ENCODE data around the gene TRAPPC10. TPM values are rescaled to one million over a fixed set of nuclear protein-coding genes. Genes with fewer than 3 reads are reported as not detected.

The TRAPPC10 gene
- total RNA-seq, 1 experiment from 2014 or later, result 28.8 TPM

DNA sequence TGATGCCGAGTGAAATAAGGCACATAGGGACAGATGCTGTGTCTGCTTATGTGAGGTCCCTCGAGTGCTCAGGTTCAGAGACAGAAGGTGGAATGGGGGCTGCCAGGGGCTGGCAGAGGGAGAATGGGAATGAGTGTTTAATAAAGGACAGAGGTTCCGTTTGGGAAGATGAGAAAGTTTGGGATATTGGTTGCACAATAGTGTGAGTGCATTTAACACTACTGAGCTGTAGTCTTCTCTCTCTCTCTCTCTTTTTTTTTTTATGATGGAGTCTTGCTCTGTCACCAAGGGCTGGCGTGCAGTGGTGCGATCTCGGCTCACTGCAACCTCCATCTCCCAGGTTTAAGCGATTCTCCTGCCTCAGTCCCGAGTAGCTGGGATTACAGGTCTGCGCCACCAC lies 44.9 kb downstream of the TRAPPC10 start:
- DNase-seq, result no peak
- Mint-ChIP-seq H3K36me3 (ENCODE audit: insufficient read depth, unreplicated experiment) (peaks cover 27% of the 10 kb centered on the region), H3K9me3 (ENCODE audit: low read depth, unreplicated experiment) (no peaks in the 10 kb centered on the region), H3K27me3 (ENCODE audit: unreplicated experiment) (no peaks in the 10 kb centered on the region), H3K27ac (ENCODE audit: unreplicated experiment) (no peak overlapping the region), H3K4me3 (ENCODE audit: low read depth, unreplicated experiment) (no peak overlapping the region), H3K4me1 (ENCODE audit: low read depth, unreplicated experiment) (no peaks in the 10 kb centered on the region)
- CTCF ChIA-PET, result no interaction called here
- intact Hi-C loops (cut with micrococcal nuclease; ENCODE audit: unreplicated experiment), result no loop called here
- no TSS peak for BruUV-seq (replicated peaks)
- TF ChIP-seq, protein P1, sequence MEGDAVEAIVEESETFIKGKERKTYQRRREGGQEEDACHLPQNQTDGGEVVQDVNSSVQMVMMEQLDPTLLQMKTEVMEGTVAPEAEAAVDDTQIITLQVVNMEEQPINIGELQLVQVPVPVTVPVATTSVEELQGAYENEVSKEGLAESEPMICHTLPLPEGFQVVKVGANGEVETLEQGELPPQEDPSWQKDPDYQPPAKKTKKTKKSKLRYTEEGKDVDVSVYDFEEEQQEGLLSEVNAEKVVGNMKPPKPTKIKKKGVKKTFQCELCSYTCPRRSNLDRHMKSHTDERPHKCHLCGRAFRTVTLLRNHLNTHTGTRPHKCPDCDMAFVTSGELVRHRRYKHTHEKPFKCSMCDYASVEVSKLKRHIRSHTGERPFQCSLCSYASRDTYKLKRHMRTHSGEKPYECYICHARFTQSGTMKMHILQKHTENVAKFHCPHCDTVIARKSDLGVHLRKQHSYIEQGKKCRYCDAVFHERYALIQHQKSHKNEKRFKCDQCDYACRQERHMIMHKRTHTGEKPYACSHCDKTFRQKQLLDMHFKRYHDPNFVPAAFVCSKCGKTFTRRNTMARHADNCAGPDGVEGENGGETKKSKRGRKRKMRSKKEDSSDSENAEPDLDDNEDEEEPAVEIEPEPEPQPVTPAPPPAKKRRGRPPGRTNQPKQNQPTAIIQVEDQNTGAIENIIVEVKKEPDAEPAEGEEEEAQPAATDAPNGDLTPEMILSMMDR (IDR thresholded peaks at IDR 0.05; ENCODE audit: unreplicated experiment), result no peak

DNA sequence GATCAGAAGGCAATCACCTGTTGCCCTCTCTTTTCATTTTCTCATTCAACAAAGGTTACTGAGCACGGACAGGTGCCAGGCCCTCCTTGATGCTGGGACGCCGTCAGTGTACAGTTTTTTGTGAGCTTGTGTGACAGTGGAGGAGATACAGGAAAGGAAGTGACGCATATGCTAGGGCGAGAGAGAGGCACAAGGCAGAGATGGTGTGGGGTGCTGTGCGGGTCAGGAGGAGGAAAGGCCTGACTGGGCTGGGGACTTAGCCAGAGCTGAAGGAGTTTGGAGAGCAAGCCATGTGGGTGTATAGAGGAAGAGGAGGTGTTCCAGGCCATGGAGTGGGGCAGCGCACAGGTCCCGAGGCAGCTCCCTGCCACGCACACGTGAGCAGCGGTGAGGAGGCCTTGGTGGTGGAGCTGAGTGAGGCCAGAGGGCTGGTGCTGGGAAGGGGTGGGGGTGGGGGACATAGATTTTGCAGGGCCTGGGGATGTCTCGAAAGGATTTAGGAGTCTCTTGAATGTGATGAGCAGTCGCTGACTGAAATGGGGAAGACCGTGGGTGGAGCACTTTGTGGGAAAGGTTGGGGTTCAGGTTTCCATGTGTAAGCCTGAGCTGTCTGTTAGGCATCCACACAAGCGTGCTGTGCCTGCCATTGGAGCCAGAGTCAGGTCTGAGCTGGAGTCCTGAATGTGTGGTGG lies 46.0 kb downstream of the TRAPPC10 start:
- Mint-ChIP-seq H3K4me1 (ENCODE audit: low read depth, unreplicated experiment) (no peaks in the 10 kb centered on the region), H3K4me3 (ENCODE audit: low read depth, unreplicated experiment) (no peak overlapping the region), H3K27me3 (ENCODE audit: unreplicated experiment) (no peaks in the 10 kb centered on the region), H3K27ac (ENCODE audit: unreplicated experiment) (no peak overlapping the region), H3K9me3 (ENCODE audit: low read depth, unreplicated experiment) (no peaks in the 10 kb centered on the region), H3K36me3 (ENCODE audit: insufficient read depth, unreplicated experiment) (peaks cover 27% of the 10 kb centered on the region)
- intact Hi-C loops (cut with micrococcal nuclease; ENCODE audit: unreplicated experiment), result no loop called here
- DNase-seq, result no peak
- CTCF ChIA-PET, result no interaction called here
- TF ChIP-seq, protein P1 (IDR thresholded peaks at IDR 0.05; ENCODE audit: unreplicated experiment), result no peak
- no TSS peak for BruUV-seq (replicated peaks)

DNA sequence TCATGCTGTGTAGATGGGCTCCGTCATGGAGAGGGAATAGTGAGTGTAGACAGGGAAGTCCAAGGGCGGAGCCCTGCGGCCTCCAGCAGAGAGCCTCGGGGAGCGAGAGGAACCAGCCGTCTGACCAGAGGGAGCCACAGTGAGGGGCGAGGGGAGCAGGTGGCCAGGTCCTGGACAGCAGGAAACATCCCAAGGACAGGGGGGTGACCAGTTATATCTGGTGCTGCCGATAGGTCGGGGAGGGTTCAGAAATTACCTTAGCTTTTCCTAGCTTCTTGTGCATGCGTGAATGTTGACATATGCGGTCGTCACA lies 46.5 kb downstream of the TRAPPC10 start:
- Mint-ChIP-seq H3K27me3 (ENCODE audit: unreplicated experiment) (no peaks in the 10 kb centered on the region), H3K36me3 (ENCODE audit: insufficient read depth, unreplicated experiment) (peaks cover 27% of the 10 kb centered on the region), H3K4me3 (ENCODE audit: low read depth, unreplicated experiment) (no peak overlapping the region), H3K9me3 (ENCODE audit: low read depth, unreplicated experiment) (no peaks in the 10 kb centered on the region), H3K4me1 (ENCODE audit: low read depth, unreplicated experiment) (no peaks in the 10 kb centered on the region), H3K27ac (ENCODE audit: unreplicated experiment) (no peak overlapping the region)
- TF ChIP-seq, protein P1 (IDR thresholded peaks at IDR 0.05; ENCODE audit: unreplicated experiment), result no peak
- CTCF ChIA-PET, result no interaction called here
- DNase-seq, result no peak
- no TSS peak for BruUV-seq (replicated peaks)
- intact Hi-C loops (cut with micrococcal nuclease; ENCODE audit: unreplicated experiment), result no loop called here

DNA sequence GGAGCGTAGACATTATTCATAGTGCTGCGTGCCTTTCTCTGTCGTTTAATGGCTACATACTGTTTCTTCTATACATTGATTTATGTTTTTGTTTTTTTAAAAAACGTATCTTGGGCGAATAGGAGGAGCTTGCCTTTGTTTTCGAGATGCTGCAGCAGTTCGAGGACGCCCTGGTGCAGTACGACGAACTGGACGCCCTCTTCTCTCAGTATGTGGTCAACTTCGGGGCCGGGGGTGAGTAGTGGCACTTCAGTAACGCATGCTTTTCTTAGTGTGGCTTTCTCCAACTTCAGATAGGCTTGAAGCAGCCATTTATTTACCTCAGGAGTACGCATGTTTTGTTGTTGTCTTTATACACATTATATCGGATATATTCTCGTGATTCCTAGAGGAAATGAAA lies 46.9 kb downstream of the TRAPPC10 start:
- BruUV-seq (replicated peaks), result no TSS peak
- no peak for DNase-seq
- TF ChIP-seq, protein P1 (IDR thresholded peaks at IDR 0.05; ENCODE audit: unreplicated experiment), result no peak
- Mint-ChIP-seq H3K36me3 (ENCODE audit: insufficient read depth, unreplicated experiment) (peaks cover 27% of the 10 kb centered on the region), H3K4me3 (ENCODE audit: low read depth, unreplicated experiment) (no peak overlapping the region), H3K4me1 (ENCODE audit: low read depth, unreplicated experiment) (no peaks in the 10 kb centered on the region), H3K27me3 (ENCODE audit: unreplicated experiment) (no peaks in the 10 kb centered on the region), H3K9me3 (ENCODE audit: low read depth, unreplicated experiment) (no peaks in the 10 kb centered on the region), H3K27ac (ENCODE audit: unreplicated experiment) (no peak overlapping the region)
- intact Hi-C loops (cut with micrococcal nuclease; ENCODE audit: unreplicated experiment), result no loop called here
- CTCF ChIA-PET, result no interaction called here

All from Calu3 (cell line).